Breast epithelium (tissue), 4 donors: Measurements from ENCODE around the gene NRGN. TPM values are rescaled to one million over a fixed set of nuclear protein-coding genes. Genes with fewer than 3 reads are reported as not detected.
A peak's percentile ranks its signal among the peaks of the same experiment; 100 is the strongest.

Experiments used
- DNase-seq, 2 donors: peaks; one replicate each; pipeline ENCODE4 v3.0.0-alpha.2; 2019; ENCODE audit warnings: low spot score in 2 of 2
- H3K27ac ChIP-seq, 2 donors: fragments of 200-600 bp; sonication (generic) in 1 of 2; one replicate each; pipeline ENCODE4 v1.5.1; 2016 to 2019; ENCODE audit warnings: mild to moderate bottlenecking in 1 of 2
- H3K27me3 ChIP-seq, 2 donors: fragments of 200-600 bp; sonication (generic) in 1 of 2; one replicate each; pipeline versions ENCODE4 v1.5.1 to v1.6.0; 2017 to 2019; ENCODE audit warnings: control low read depth in 1 of 2, mild to moderate bottlenecking in 1 of 2
- H3K36me3 ChIP-seq: fragments of 200-600 bp; one replicate; pipeline ENCODE4 v1.5.1; 2019
- H3K4me1 ChIP-seq, 2 donors: fragments of 200-600 bp; sonication (generic); one replicate each; pipeline ENCODE4 v1.5.1; 2016 to 2019; ENCODE audit warnings: control low read depth in 1 of 2
- H3K4me3 ChIP-seq, 3 donors: fragments of 200-600 bp; sonication (generic); 1 replicate in 2 of 3; 2 replicates in 1 of 3; pipeline ENCODE4 v1.5.1; 2016 to 2019; ENCODE audit warnings: mild to moderate bottlenecking in 3 of 3, moderate library complexity in 2 of 3
- H3K9me3 ChIP-seq, 2 donors: fragments of 200-600 bp; sonication (generic) in 1 of 2; one replicate each; pipeline ENCODE4 v1.5.1; 2016 to 2019; ENCODE audit warnings: control low read depth in 1 of 2
- CTCF ChIP-seq, 3 donors: fragments of 450-650 bp; IDR thresholded peaks; one replicate each; pipeline ENCODE4 v1.5.1; 2016 to 2017; ENCODE audit warnings: antibody characterized with exemption in 3 of 3, mild to moderate bottlenecking in 3 of 3, moderate library complexity in 3 of 3
- POLR2A ChIP-seq: fragments of 450-650 bp; IDR thresholded peaks from one replicate; pipeline ENCODE4 v1.6.1; 2016; ENCODE audit warnings: antibody characterized with exemption, mild to moderate bottlenecking, moderate library complexity
- POLR2AphosphoS5 ChIP-seq, 3 donors: sonication (generic); formaldehyde crosslinking; IDR thresholded peaks; one replicate each; pipeline ENCODE4 v1.6.1; 2017; ENCODE audit warnings: antibody characterized with exemption in 3 of 3
- intact Hi-C: fragments of 100-400 bp; cut with DNase I; formaldehyde crosslinking; loops from one replicate; pipeline ENCODE4 v1.15.1; 2023; ENCODE audit warnings: low total_unique reads
- total RNA-seq, 3 donors: library from RNA; depleted of rRNA; stranded (reverse); fragments of >200 nt; gene quantifications; one replicate each; pipeline ENCODE4 v1.1.0, GENCODE V29; 2016

The NRGN gene
- total RNA-seq, 3 donors from 2014 or later, result 0.33 to 0.48 (median 0.44) TPM

- Histone ChIP-seq H3K27ac (peak overlapping the region in 1 of 2 donors; percentile 85), H3K9me3 (no peaks in the 10 kb centered on the region), H3K4me3 (peak overlapping the region; percentile 52 to 66 (median 53)), H3K27me3 (peaks cover 0 to 51% of the 10 kb centered on the region in 2 donors), H3K4me1 (peaks cover 0 to 8% of the 10 kb centered on the region in 2 donors), H3K36me3 (no peaks in the 10 kb centered on the region)
- intact Hi-C loops, result loop anchor here (10.0 kb wide), 1 partner anchor 88 kb away; the partner anchor contains the start of genes SIAE and SPA17
- DNase-seq, result no peak
- TF ChIP-seq POLR2AphosphoS5 (IDR thresholded peaks at IDR 0.05) (no peak), CTCF (IDR thresholded peaks at IDR 0.05) (no peak)
These were observed 22.9 kb downstream of the NRGN start for GRCh38 chr11:124762624-124763155.

DNA sequence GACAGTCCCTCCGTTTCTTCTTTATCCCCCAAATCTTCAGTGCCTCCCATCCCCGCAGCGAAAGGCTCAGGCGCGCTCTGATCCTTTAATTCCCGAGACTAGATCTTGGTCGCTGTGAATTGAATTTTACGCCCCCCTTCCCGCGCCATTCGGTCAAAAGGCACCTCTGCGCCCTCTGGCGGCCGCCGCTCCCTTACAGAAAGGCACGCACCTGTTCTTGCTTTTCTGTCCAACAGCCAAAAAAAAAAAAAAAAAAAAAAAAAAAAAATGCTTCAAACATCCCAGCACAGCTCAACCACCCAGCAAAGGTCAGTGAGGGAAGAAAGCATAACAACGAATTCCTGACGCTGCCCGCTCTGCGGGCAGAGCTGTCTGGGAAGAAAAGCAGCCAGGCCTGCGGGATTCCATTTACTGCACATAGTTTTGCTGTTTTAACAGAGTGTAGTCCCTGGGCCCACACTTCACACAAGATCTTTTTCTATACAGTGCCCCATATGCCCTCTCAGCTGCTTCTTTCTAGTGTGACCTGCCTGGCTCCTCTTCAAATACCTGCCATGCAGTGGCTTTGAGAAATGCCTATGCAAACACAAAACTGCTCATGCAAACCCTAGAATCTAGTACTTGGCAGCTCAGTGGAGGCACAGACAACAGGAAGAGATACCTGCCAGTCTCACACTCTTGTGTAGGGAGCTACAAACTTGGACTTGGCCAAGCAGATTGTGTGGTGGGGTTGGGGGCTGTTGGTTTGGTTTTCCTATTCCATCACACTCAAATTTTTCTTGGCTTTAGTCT lies 23.6 kb downstream of the NRGN start:
- H3K27me3 ChIP-seq, result peaks cover 0 to 44% of the 10 kb centered on the region in 2 donors
- DNase-seq, result peak; percentile 70 to 86
- intact Hi-C loops, result loop anchor here (10.0 kb wide), 1 partner anchor 89 kb away; the partner anchor contains the start of genes SIAE and SPA17
- no peaks in the 10 kb centered on the region for H3K9me3 ChIP-seq
- peak overlapping the region; percentile 52 to 66 (median 53) for H3K4me3 ChIP-seq
- TF ChIP-seq POLR2AphosphoS5 (IDR thresholded peaks at IDR 0.05) (no peak), CTCF (IDR thresholded peaks at IDR 0.05) (peak; percentile 60 to 67 (median 65)), POLR2A (no peak)
- H3K27ac ChIP-seq, result peak overlapping the region in 1 of 2 donors; percentile 85
- H3K4me1 ChIP-seq, result peaks cover 0 to 8% of the 10 kb centered on the region in 2 donors
- no peaks in the 10 kb centered on the region for H3K36me3 ChIP-seq

- Histone ChIP-seq H3K4me3 (no peak overlapping the region), H3K9me3 (no peaks in the 10 kb centered on the region), H3K27ac (no peak overlapping the region), H3K4me1 (no peaks in the 10 kb centered on the region), H3K27me3 (peaks cover 0 to 16% of the 10 kb centered on the region in 2 donors), H3K36me3 (no peaks in the 10 kb centered on the region)
- intact Hi-C loops, result loop anchor here (2.0 to 10.0 kb wide), 2 partner anchors 75 to 91 kb away; partner anchors contain the start of genes SIAE and SPA17
- no peak for DNase-seq
- no peak for TF ChIP-seq POLR2A
- no peak for TF ChIP-seq CTCF (IDR thresholded peaks at IDR 0.05)
- no peak for TF ChIP-seq POLR2AphosphoS5 (IDR thresholded peaks at IDR 0.05)
These were observed 26.4 kb downstream of the NRGN start for GRCh38 chr11:124766156-124766555.

- Histone ChIP-seq H3K27me3 (no peaks in the 10 kb centered on the region), H3K4me3 (no peak overlapping the region), H3K27ac (no peak overlapping the region), H3K36me3 (no peaks in the 10 kb centered on the region), H3K9me3 (no peaks in the 10 kb centered on the region), H3K4me1 (no peaks in the 10 kb centered on the region)
- DNase-seq, result no peak
- intact Hi-C loops, result loop anchor here (10.0 kb wide), 1 partner anchor 94 kb away; the partner anchor contains the start of genes SIAE and SPA17
- TF ChIP-seq POLR2A (no peak), CTCF (IDR thresholded peaks at IDR 0.05) (no peak), POLR2AphosphoS5 (IDR thresholded peaks at IDR 0.05) (no peak)
These were observed 29.2 kb downstream of the NRGN start for GRCh38 chr11:124768914-124769313.
